IPS-18a (cell line): ENCODE measurements around the gene SIGLEC10.
"Not testable (repeated sequence)": the region's sequence is repeated elsewhere in the genome, so short reads cannot be mapped to it uniquely, and the experiment has no call there.

Experiments used
- H3K27ac ChIP-seq: one replicate; pipeline ENCODE4 v1.5.1; 2013; ENCODE audit warnings: low read length
- H3K27me3 ChIP-seq: one replicate; pipeline ENCODE4 v1.6.1; 2013; ENCODE audit warnings: mild to moderate bottlenecking, low read length; ENCODE audit not compliant: control insufficient read depth, insufficient read depth
- H3K36me3 ChIP-seq: one replicate; pipeline ENCODE4 v1.6.1; 2013; ENCODE audit warnings: low read depth, low read length; ENCODE audit not compliant: control insufficient read depth
- H3K4me1 ChIP-seq: one replicate; pipeline ENCODE4 v1.6.1; 2013; ENCODE audit warnings: low read depth, low read length; ENCODE audit not compliant: control insufficient read depth
- H3K4me3 ChIP-seq: one replicate; pipeline ENCODE4 v1.5.1; 2013; ENCODE audit warnings: low read length
- H3K9ac ChIP-seq: one replicate; pipeline ENCODE4 v1.6.1; 2013; ENCODE audit warnings: mild to moderate bottlenecking, low read length, moderate library complexity
- H3K9me3 ChIP-seq: one replicate; pipeline ENCODE4 v1.6.1; 2013; ENCODE audit warnings: low read depth, low read length; ENCODE audit not compliant: control insufficient read depth

Gene SIGLEC10

DNA sequence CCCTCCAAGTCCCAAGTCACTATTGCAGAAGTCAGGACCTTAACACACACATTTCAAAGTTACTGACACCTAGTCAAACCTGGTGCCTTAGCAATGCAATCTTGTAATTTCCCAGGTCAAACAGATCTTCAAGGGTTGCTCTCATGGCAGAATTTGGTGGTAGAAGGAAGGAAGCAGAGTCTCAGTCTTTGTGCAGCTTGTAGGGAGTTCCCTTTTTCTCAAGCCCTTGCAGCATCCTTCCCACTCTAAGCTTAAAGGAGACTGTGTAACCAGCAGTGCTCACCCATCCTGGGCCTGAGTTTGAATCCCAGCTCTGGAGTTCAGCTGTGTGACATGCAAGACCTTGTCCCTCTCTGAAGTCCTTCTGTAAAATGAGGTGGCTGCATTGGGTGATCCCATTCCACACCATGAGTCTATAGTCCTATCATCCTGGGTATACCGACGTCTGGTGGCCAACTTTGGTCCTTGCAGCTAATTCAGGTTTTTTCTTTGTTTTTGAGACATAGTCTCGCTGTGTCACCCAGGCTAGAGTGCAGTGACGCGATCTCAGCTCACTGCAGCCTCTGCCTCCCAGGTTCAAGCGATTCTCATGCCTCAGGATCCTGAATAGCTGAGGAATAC lies 9.8 kb downstream of the SIGLEC10 start:
- H3K9me3 ChIP-seq: peaks cover 7% of the 10 kb centered on the region
- no peak overlapping the region for H3K9ac ChIP-seq
- H3K27me3 ChIP-seq: no peaks in the 10 kb centered on the region
- no peaks in the 10 kb centered on the region for H3K36me3 ChIP-seq
- H3K4me1 ChIP-seq: no peaks in the 10 kb centered on the region
- H3K27ac ChIP-seq: no peak overlapping the region
- H3K4me3 ChIP-seq: no peak overlapping the region

DNA sequence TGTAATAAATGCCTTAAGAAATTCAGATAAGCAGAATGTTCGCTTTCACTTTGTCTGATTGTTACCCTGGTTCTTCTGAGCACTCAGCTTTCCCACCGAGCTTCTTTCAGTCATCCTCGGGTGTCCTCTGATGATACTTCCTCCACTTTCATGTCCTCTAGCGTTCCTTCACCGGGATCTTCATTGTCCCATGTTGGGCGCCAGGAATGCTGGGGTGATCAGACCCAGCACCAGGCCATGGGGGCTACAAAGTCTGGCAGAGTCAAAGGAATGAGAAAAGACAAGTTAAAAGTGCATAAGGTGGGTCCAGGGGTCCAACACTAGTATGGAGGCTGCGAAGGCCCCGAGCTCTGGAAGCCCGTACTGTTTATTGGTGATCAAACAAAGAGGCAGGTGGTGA lies 15.3 kb downstream of the SIGLEC10 start:
- no peak overlapping the region for H3K27ac ChIP-seq
- H3K27me3 ChIP-seq: no peaks in the 10 kb centered on the region
- no peaks in the 10 kb centered on the region for H3K36me3 ChIP-seq
- peaks cover 14% of the 10 kb centered on the region for H3K9me3 ChIP-seq
- no peaks in the 10 kb centered on the region for H3K4me1 ChIP-seq
- H3K9ac ChIP-seq: no peak overlapping the region
- no peak overlapping the region for H3K4me3 ChIP-seq

DNA sequence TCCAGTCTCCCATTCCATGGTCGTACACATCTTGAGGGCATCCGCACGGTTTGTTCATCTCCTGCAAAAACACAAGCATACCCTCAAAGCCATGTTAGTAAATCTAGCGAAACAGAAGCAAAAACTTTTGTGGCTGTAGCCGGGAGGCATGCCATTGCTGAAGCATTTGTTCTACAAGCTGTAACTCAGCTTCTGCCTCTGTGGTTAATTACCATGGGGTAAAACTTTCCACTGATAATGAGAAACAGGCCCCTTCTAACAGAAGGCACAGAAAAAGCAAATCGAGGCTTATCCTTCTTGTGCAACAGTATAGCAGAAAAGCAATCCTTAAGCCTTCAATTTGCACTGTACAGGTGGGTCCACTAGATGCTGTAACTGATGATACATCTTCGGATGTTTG lies 17.5 kb downstream of the SIGLEC10 start:
- not testable (repeated sequence) for H3K27ac ChIP-seq, H3K4me1 ChIP-seq

DNA sequence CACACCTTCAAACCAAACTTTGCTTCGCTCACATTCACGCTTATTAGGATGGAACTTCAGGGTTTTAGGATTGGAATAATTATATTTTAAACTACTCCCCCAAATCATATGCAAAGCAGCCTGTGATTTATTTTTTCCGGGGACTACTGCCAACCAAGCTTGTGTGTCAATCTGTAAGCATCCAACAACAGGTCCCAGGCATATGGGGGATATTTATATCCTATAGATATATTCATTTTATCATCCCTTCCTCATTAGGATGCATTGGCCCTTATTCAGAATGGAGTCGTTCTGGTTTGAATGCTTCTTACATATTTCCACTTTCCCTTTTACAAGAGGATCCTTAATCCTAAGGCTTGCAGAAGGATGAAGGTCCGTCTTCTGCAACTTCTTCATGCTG lies 18.2 kb downstream of the SIGLEC10 start:
- no peaks in the 10 kb centered on the region for H3K36me3 ChIP-seq
- H3K27ac ChIP-seq: no peak overlapping the region
- no peak overlapping the region for H3K4me3 ChIP-seq
- no peaks in the 10 kb centered on the region for H3K27me3 ChIP-seq
- H3K9me3 ChIP-seq: peaks cover 14% of the 10 kb centered on the region
- H3K4me1 ChIP-seq: peaks cover 4% of the 10 kb centered on the region
- H3K9ac ChIP-seq: no peak overlapping the region

More for the DNA sequence above, 17.5 kb downstream of the SIGLEC10 start:
- H3K27me3 ChIP-seq, H3K4me3 ChIP-seq, H3K36me3 ChIP-seq, H3K9ac ChIP-seq: not testable (repeated sequence)
- peaks cover 14% of the 10 kb centered on the region for H3K9me3 ChIP-seq

DNA sequence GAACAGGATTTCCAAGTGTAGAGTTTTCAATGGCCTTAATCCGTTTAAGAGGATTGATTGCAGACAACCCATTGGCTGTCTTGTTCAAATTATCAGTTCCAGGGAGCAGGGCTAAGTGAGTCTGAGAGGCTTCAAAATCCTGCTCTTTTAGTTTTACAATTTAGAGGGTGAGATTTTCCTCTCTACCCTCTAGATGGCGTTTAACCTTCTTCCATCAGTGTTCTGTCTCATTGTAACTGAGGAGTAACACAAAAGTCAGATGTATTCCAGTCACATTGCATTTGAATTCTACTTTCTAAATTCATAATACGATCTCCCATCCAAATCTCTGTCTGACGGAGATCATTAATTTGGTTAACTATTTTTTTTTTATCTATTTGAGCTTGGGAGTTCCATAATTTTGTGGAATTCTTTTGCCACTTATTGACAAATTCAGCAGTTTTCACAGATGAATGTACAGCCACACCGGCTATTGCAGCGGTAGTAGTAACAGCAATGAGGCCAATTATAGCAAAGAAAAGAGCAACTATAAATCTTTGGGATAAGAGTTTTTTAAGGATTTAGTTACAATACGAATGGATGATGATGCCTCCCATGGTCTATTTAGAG lies 19.2 kb downstream of the SIGLEC10 start:
- Histone ChIP-seq H3K9me3 (peaks cover 7% of the 10 kb centered on the region), H3K36me3 (no peaks in the 10 kb centered on the region), H3K9ac (no peak overlapping the region), H3K27ac (no peak overlapping the region), H3K4me1 (peaks cover 4% of the 10 kb centered on the region), H3K4me3 (no peak overlapping the region), H3K27me3 (no peaks in the 10 kb centered on the region)

DNA sequence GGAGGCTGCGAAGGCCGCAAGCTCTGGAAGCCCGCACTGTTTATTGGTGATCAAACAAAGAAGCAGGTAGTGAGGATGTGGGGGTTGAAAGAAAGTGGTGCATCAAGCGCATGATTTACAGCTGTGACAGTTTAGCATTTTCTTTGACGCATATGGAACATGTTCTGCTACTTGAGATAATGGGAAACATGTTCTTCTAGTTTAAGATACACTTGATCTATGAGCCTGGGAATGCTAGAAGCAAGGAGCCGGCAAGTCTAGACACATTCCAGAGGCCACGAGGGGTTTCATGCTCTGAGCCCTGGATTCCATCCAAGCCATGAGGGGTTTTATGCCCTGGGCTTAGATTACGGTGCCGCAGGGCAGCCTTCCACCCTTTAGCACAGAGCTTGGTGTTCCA lies 20.0 kb downstream of the SIGLEC10 start:
- not testable (repeated sequence) for H3K27ac ChIP-seq, H3K9me3 ChIP-seq, H3K4me3 ChIP-seq, H3K4me1 ChIP-seq, H3K9ac ChIP-seq, H3K36me3 ChIP-seq, H3K27me3 ChIP-seq

DNA sequence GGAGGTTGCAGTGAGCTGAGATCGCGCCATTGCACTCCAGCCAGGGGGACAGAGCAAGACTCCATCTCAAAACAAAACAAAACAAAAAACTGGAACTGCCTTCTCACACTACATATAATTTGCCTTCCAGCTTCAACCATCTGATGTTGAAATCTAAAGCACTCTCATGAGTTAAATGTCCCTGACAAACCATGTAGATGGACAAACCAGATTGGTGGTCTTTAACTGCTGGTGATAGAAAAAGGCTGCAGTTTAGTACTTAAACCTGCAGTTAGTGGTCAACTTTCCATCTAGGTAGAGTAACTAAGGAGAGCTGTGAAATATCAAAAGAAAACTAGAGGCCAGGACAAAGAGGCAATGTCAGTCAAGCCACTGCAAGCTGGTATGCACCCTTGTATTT lies 21.3 kb downstream of the SIGLEC10 start:
- Histone ChIP-seq H3K9ac (no peak overlapping the region), H3K27ac (no peak overlapping the region)

DNA sequence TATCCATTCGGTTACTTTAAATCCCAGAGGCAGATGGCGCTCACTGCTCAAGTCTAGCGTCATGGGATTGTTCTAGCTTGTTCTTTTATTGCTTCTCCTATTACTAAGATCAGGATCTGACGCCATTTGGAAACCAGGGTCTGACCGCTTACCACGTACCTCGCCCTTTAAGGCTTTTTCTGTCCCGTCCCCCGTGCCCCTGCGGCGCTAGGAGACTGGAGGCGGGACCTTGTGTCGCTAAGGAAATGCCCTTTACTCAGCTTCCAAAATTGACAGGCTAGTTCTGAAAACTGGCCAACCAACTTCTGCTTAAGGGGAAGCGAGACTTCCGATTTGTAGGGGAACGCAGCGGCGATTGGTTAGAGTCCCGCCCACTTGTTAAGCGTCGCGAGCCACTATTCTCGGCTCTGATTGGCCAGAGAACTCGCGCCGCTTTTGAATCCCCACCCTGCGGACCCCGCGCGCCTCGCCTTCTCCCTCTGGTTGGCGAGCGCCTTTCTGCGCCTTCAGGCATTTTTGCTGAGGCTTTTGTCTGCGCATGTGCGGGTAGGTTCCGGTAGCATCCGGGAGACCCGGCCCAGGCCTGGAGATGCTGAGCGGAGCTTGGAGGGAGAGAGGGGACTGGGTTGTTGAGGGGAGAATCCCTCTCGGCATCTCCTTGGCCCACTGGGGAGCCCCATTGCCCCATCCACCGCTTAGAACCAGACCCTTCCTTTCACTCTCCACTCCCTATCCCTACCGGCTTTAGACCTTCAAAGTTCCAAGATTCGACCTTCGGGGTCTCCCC lies 23.2 kb downstream of the SIGLEC10 start:
- H3K4me3 ChIP-seq: peak overlapping the region; percentile 78
- no peaks in the 10 kb centered on the region for H3K27me3 ChIP-seq
- H3K9me3 ChIP-seq: no peaks in the 10 kb centered on the region
- H3K4me1 ChIP-seq: peaks cover 4% of the 10 kb centered on the region
- peak overlapping the region; percentile 83 for H3K27ac ChIP-seq
- no peaks in the 10 kb centered on the region for H3K36me3 ChIP-seq
- peak overlapping the region; percentile 89 for H3K9ac ChIP-seq

More for the DNA sequence above, 21.3 kb downstream of the SIGLEC10 start:
- Histone ChIP-seq H3K9me3 (no peaks in the 10 kb centered on the region), H3K27me3 (no peaks in the 10 kb centered on the region), H3K4me3 (no peak overlapping the region), H3K4me1 (peaks cover 4% of the 10 kb centered on the region), H3K36me3 (no peaks in the 10 kb centered on the region)

DNA sequence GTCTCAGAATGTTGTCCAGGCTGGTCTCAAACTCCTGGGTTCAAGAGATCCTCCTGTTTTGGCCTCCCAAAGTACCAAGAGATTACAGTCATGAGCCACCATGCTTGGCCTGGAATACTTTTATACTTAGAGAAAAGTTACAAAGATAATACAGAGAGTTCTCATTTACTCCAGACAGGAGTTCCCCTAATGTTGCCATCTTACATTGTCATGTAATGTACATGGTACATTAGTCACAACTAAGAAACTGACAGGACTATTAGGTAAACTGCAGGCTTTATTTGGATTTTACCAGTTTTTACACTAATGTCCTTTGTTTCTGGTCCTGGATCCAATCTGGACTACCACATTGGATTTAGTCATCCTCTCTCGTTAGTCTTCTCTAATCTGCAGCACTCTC lies 24.7 kb downstream of the SIGLEC10 start:
- H3K36me3 ChIP-seq: no peaks in the 10 kb centered on the region
- H3K27me3 ChIP-seq: no peaks in the 10 kb centered on the region
- H3K9me3 ChIP-seq: no peaks in the 10 kb centered on the region
- H3K4me1 ChIP-seq: peaks cover 4% of the 10 kb centered on the region
- no peak overlapping the region for H3K27ac ChIP-seq
- H3K9ac ChIP-seq: no peak overlapping the region
- H3K4me3 ChIP-seq: no peak overlapping the region

DNA sequence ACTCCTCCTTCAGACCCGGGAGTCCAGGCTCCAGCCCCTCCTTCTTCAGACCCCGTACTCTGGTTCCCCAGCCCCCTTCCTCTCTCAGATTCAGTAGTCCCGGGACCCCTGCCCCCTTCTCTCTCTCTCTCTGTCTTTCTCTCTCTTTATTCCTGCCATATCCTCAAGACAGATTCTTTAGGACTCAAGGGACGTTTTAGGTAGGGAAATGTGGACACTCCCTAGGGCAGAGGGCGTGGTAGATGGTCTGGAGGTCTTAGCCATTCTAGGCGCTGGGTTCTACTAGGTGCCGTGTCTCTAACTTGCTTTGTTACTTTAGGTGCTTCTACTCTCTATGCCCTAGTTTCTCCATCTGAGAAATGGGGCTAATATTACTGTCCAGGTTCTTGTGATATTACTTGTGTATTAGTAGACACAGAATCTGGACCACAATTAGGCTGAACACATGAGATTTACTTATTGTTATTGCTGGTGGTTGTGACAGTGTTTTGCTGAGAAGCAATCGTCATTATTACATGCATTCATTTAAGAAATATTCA lies 26.3 kb downstream of the SIGLEC10 start:
- Histone ChIP-seq H3K36me3 (no peaks in the 10 kb centered on the region), H3K4me1 (peaks cover 4% of the 10 kb centered on the region), H3K9me3 (no peaks in the 10 kb centered on the region), H3K27me3 (no peaks in the 10 kb centered on the region), H3K9ac (no peak overlapping the region), H3K27ac (no peak overlapping the region), H3K4me3 (no peak overlapping the region)

DNA sequence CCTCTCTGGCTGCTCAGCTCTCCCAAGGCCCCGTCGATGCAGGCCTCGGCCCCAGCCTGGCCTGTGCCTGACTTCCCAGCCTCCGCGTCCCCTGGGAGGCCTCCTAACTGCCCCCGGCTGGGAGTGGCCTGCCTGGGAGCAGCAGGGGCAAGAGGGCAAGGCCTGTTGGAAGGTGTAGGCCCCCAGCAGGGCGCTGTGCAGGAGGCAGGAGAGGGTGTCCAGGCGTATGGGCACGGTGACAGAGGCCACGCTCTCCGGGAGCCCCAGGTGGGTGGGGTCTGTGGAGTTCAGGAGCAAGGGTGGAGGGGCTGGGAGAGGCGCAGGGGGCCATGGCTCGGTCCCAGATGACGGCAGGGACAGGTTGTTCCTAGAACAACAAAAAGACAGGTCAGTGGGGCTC lies 28.3 kb downstream of the SIGLEC10 start:
- no peak overlapping the region for H3K27ac ChIP-seq
- H3K9me3 ChIP-seq: no peaks in the 10 kb centered on the region
- H3K9ac ChIP-seq: no peak overlapping the region
- no peak overlapping the region for H3K4me3 ChIP-seq
- H3K36me3 ChIP-seq: no peaks in the 10 kb centered on the region
- no peaks in the 10 kb centered on the region for H3K4me1 ChIP-seq
- H3K27me3 ChIP-seq: no peaks in the 10 kb centered on the region
